Activated B cell treated with CpG ODN at 0.5 μM for 24 hours (primary cell): ENCODE data around the gene SCAPER. TPM values are rescaled to one million over a fixed set of nuclear protein-coding genes. Genes with fewer than 3 reads are reported as not detected.

Experiments
- ATAC-seq: fragments of 200-7000 bp; cut with Tn5 transposase; one replicate; pipeline ENCODE4 v1.10.0; 2021; ENCODE audit warnings: low read depth, mild to moderate bottlenecking, moderate library complexity
- CTCF ChIA-PET: fragments of 350-600 bp; sonication (Branson Sonifier 250); formaldehyde crosslinking; loops from one replicate; lab custom pipeline; 2021; ENCODE audit warnings: antibody characterized with exemption; lab: Charles Lee
- POLR2A ChIA-PET: fragments of 350-600 bp; sonication (Branson Sonifier 250); formaldehyde crosslinking; loops from one replicate; lab custom pipeline; 2021; ENCODE audit warnings: antibody characterized with exemption; lab: Charles Lee
- DNase-seq: peaks from one replicate; pipeline ENCODE4 v3.0.0; 2022
- H3K27ac Mint-ChIP-seq: one replicate; pipeline ENCODE4 v1.8.0; 2020; ENCODE audit warnings: mixed read lengths
- H3K27me3 Mint-ChIP-seq: one replicate; pipeline ENCODE4 v1.8.0; 2021; ENCODE audit warnings: mixed read lengths
- H3K36me3 Mint-ChIP-seq: one replicate; pipeline ENCODE4 v1.8.0; 2021; ENCODE audit warnings: low read depth, mixed read lengths
- H3K4me1 Mint-ChIP-seq: one replicate; pipeline ENCODE4 v1.8.0; 2021; ENCODE audit warnings: mixed read lengths
- H3K4me3 Mint-ChIP-seq: one replicate; pipeline ENCODE4 v1.8.0; 2020; ENCODE audit warnings: mild to moderate bottlenecking, mixed read lengths
- H3K9me3 Mint-ChIP-seq: one replicate; pipeline ENCODE4 v1.8.0; 2020; ENCODE audit warnings: mixed read lengths
- CTCF ChIP-seq: fragments of 200-600 bp; IDR thresholded peaks from one replicate; pipeline ENCODE4 v1.8.0; 2022; ENCODE audit warnings: antibody characterized with exemption, mild to moderate bottlenecking
- intact Hi-C: fragments of 100-400 bp; cut with micrococcal nuclease; formaldehyde crosslinking; loops from one replicate; pipeline ENCODE4 v1.15.1; 2024
- total RNA-seq: library from RNA; stranded (reverse); gene quantifications from 2 replicates; pipeline ENCODE4 v1.2.3, GENCODE V29; 2022

The SCAPER gene
- total RNA-seq, 1 donor from 2014 or later: 38.8 TPM

GRCh38 chr15:76773234-76773633 lies 131.9 kb downstream of the SCAPER start:
- POLR2A ChIA-PET: no interaction called here
- Mint-ChIP-seq H3K4me3 (no peak overlapping the region), H3K27me3 (no peaks in the 10 kb centered on the region), H3K9me3 (peaks cover 2% of the 10 kb centered on the region), H3K4me1 (no peaks in the 10 kb centered on the region), H3K27ac (no peak overlapping the region), H3K36me3 (peaks cover 46% of the 10 kb centered on the region)
- no peak for TF ChIP-seq CTCF
- intact Hi-C loops: no loop called here
- CTCF ChIA-PET: no interaction called here
- DNase-seq: no peak
- no peak for ATAC-seq

GRCh38 chr15:76772776-76773175 lies 132.4 kb downstream of the SCAPER start:
- H3K27me3 Mint-ChIP-seq: no peaks in the 10 kb centered on the region
- H3K4me3 Mint-ChIP-seq: no peak overlapping the region
- DNase-seq (no peak), ATAC-seq (no peak)
- no peak overlapping the region for H3K27ac Mint-ChIP-seq
- no peak for TF ChIP-seq CTCF
- H3K36me3 Mint-ChIP-seq: peaks cover 48% of the 10 kb centered on the region
- intact Hi-C loops: no loop called here
- H3K4me1 Mint-ChIP-seq: no peaks in the 10 kb centered on the region
- ChIA-PET CTCF (no interaction called here), POLR2A (no interaction called here)
- peaks cover 2% of the 10 kb centered on the region for H3K9me3 Mint-ChIP-seq

- ChIA-PET POLR2A (no interaction called here), CTCF (no interaction called here)
- no peak for TF ChIP-seq CTCF
- no peaks in the 10 kb centered on the region for H3K27me3 Mint-ChIP-seq
- H3K9me3 Mint-ChIP-seq: peaks cover 9% of the 10 kb centered on the region
- no peak overlapping the region for H3K4me3 Mint-ChIP-seq
- H3K27ac Mint-ChIP-seq: no peak overlapping the region
- H3K36me3 Mint-ChIP-seq: peaks cover 66% of the 10 kb centered on the region
- no peaks in the 10 kb centered on the region for H3K4me1 Mint-ChIP-seq
- ATAC-seq: no peak
- intact Hi-C loops: no loop called here
- DNase-seq: no peak
Observed at GRCh38 chr15:76764004-76764403, 141.1 kb downstream of the SCAPER start.

GRCh38 chr15:76763554-76763953 lies 141.6 kb downstream of the SCAPER start:
- Mint-ChIP-seq H3K9me3 (peaks cover 9% of the 10 kb centered on the region), H3K4me1 (no peaks in the 10 kb centered on the region), H3K36me3 (peaks cover 64% of the 10 kb centered on the region)

GRCh38 chr15:76756381-76756780 lies 148.8 kb downstream of the SCAPER start:
- no peak overlapping the region for H3K27ac Mint-ChIP-seq
- intact Hi-C loops: no loop called here

More at GRCh38 chr15:76763554-76763953, 141.6 kb downstream of the SCAPER start:
- Mint-ChIP-seq H3K27ac (no peak overlapping the region), H3K4me3 (no peak overlapping the region), H3K27me3 (no peaks in the 10 kb centered on the region)
- ATAC-seq: no peak
- POLR2A ChIA-PET: interaction anchor here (0.8 kb wide), 1 partner anchor 498 kb away, joined by 3 read pairs; no protein-coding TSS in a partner anchor
- intact Hi-C loops: no loop called here
- no peak for DNase-seq
- no peak for TF ChIP-seq CTCF
- CTCF ChIA-PET: no interaction called here

More at GRCh38 chr15:76756381-76756780, 148.8 kb downstream of the SCAPER start:
- DNase-seq: no peak
- no peaks in the 10 kb centered on the region for H3K27me3 Mint-ChIP-seq
- H3K9me3 Mint-ChIP-seq: peaks cover 3% of the 10 kb centered on the region
- no peak overlapping the region for H3K4me3 Mint-ChIP-seq
- peaks cover 30% of the 10 kb centered on the region for H3K36me3 Mint-ChIP-seq
- ChIA-PET CTCF (no interaction called here), POLR2A (no interaction called here)
- no peak for ATAC-seq
- H3K4me1 Mint-ChIP-seq: no peaks in the 10 kb centered on the region
- TF ChIP-seq CTCF: no peak
